ENCODE measurements around the gene RLN2.
"Not testable (repeated sequence)": the region's sequence is repeated elsewhere in the genome, so short reads cannot be mapped to it uniquely, and the experiment has no call there.

The RLN2 gene

DNA sequence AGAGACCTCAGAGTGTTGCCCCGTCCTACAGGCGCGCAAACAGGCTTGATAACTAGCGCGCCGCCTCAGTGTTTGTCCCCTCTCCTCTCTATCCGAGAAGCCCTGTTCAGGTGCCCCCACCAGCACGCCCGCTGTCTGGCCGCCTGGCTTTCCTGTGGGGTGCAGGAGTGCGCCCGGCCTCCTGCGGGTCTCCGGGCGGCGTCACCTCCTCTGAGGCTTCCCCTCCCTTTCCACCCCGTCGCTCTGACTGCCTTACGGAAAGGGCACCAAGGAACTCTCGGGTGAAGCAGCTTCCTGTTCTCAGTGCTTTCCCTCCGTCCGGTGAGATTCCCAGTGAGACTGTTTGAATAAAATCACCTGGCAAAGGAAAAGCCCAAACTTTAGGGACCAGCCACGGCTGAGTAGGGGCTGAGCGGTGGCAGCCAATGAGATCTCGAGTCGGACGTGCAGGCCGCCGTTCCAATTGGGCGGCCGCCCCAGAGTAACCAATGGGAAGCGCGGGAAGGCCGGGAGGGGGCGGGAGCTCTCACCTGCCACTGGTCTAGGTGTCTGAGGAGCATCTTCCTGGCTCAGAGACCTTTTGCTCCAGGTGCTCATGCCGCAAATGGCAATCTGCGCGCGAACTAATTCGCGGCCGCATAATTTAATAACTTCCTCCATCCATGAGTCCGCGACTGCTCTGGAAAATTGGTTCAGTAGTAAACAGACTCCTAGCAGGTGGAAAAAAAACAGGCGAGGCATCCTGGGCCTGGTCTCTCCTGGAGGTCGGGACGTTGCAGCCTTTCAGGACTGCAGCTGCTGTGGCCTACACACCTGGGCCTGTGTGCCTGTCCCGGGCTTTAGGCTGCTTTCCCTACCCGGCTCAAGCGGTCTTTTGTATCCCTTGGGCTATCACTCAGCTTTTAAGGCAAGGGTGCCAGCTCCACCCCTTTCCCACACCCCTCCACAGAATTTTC lies at the start of gene RLN2:
Gene RLN2 (minus strand): TSS at position 877 of the 956 bp plus-strand sequence. CDS start 136 bp downstream, at position 741.
- H3K27ac ChIP-seq; H3K27me3 ChIP-seq (replicated peaks); DNase-seq; H3K4me3 ChIP-seq (ENCODE audit: low read depth, low read length); H3K36me3 ChIP-seq (replicated peaks); in situ Hi-C loops (cut with HindIII; ENCODE audit: low pct_ligation_motif_present, low sequenced_read_pairs): not testable (repeated sequence)

- TF ChIP-seq CTCF (IDR thresholded peaks at IDR 0.05; ENCODE audit: low read depth, low read length, missing control alignments), result no peak
These were observed 49.7 kb upstream of the RLN2 start for GRCh38 chr9:5354184-5354583.

DNA sequence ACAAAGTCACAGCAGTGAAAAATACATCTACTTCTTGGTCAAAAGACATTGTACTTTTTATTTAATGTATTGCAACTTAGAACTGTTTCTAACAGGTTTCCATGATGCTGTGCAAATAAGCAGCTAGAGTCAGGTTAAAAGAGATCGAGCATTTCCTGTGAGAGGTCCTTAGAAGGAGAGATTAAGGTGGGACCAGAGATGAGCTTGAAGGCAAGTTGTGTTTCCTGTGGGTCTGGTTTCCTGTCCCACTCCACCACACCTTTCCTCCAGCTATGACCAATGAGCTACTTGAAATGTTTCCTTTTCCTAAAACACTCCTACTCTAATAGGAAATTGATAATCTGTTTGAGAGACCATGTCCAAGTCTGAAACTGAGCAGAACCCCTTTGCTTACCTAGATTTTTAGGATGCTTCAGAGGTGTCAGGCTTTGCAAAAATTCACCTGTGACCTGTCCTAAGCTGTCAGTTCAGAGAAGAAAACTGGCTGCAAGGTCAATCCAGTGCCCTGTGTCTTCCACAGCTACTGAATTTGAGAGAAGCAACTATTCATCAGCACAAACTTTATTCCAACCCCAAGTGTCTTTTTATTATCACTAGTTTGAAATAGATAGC lies 48.2 kb upstream of the RLN2 start:
- no peak for DNase-seq
- TF ChIP-seq CTCF (IDR thresholded peaks at IDR 0.05; ENCODE audit: low read depth, low read length, missing control alignments), result no peak
- no peak overlapping the region for H3K27ac ChIP-seq
- H3K27me3 ChIP-seq (replicated peaks), result no peaks in the 10 kb centered on the region
- in situ Hi-C loops (cut with HindIII; ENCODE audit: low pct_ligation_motif_present, low sequenced_read_pairs), result no loop called here
- H3K4me3 ChIP-seq (ENCODE audit: low read depth, low read length), result no peak overlapping the region
- H3K36me3 ChIP-seq (replicated peaks), result no peaks in the 10 kb centered on the region

More at GRCh38 chr9:5354184-5354583, 49.7 kb upstream of the RLN2 start:
- Histone ChIP-seq H3K36me3 (replicated peaks) (no peaks in the 10 kb centered on the region), H3K4me3 (ENCODE audit: low read depth, low read length) (no peak overlapping the region), H3K27me3 (replicated peaks) (no peaks in the 10 kb centered on the region), H3K27ac (no peak overlapping the region)
- no peak for DNase-seq
- in situ Hi-C loops (cut with HindIII; ENCODE audit: low pct_ligation_motif_present, low sequenced_read_pairs), result no loop called here

DNA sequence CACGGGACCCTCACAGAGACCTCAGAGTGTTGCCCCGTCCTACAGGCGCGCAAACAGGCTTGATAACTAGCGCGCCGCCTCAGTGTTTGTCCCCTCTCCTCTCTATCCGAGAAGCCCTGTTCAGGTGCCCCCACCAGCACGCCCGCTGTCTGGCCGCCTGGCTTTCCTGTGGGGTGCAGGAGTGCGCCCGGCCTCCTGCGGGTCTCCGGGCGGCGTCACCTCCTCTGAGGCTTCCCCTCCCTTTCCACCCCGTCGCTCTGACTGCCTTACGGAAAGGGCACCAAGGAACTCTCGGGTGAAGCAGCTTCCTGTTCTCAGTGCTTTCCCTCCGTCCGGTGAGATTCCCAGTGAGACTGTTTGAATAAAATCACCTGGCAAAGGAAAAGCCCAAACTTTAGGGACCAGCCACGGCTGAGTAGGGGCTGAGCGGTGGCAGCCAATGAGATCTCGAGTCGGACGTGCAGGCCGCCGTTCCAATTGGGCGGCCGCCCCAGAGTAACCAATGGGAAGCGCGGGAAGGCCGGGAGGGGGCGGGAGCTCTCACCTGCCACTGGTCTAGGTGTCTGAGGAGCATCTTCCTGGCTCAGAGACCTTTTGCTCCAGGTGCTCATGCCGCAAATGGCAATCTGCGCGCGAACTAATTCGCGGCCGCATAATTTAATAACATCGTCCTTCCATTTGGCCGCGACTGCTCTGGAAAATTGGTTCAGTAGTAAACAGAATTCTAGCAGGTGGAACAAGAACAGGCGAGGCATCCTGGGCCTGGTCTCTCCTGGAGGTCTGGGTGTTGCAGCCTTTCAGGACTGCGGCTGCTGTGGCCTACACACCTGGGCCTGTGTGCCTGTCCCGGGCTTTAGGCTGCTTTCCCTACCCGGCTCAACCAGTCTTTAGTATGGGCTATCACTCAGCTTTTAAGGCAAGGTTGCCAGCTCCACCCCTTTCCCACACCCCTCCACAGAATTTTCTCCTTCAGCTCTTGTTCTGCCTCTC lies 34.8 kb upstream of the RLN2 start, which contains the start of gene RLN1:
Gene RLN1 (minus strand): TSS at position 885 of the 990 bp plus-strand sequence. CDS start 130 bp downstream, at position 755.
- H3K36me3 ChIP-seq (replicated peaks); DNase-seq; in situ Hi-C loops (cut with HindIII; ENCODE audit: low pct_ligation_motif_present, low sequenced_read_pairs); H3K4me3 ChIP-seq (ENCODE audit: low read depth, low read length); H3K27me3 ChIP-seq (replicated peaks); H3K27ac ChIP-seq: not testable (repeated sequence)

GRCh38 chr9:5336688-5337087 lies 32.2 kb upstream of the RLN2 start:
- H3K36me3 ChIP-seq (replicated peaks), result no peaks in the 10 kb centered on the region
- H3K27me3 ChIP-seq (replicated peaks), result no peaks in the 10 kb centered on the region
- H3K27ac ChIP-seq, result no peak overlapping the region
- no peak overlapping the region for H3K4me3 ChIP-seq (ENCODE audit: low read depth, low read length)
- no peak for DNase-seq
- in situ Hi-C loops (cut with HindIII; ENCODE audit: low pct_ligation_motif_present, low sequenced_read_pairs), result no loop called here
- TF ChIP-seq CTCF (IDR thresholded peaks at IDR 0.05; ENCODE audit: low read depth, low read length, missing control alignments), result no peak

GRCh38 chr9:5331276-5331675 lies 26.8 kb upstream of the RLN2 start:
- H3K36me3 ChIP-seq (replicated peaks); H3K27ac ChIP-seq; in situ Hi-C loops (cut with HindIII; ENCODE audit: low pct_ligation_motif_present, low sequenced_read_pairs): not testable (repeated sequence)

More at GRCh38 chr9:5331276-5331675, 26.8 kb upstream of the RLN2 start:
- DNase-seq; H3K27me3 ChIP-seq (replicated peaks); H3K4me3 ChIP-seq (ENCODE audit: low read depth, low read length): not testable (repeated sequence)

Measured in brain microvascular endothelial cell (primary cell).